GM10248 (cell line): ENCODE data around the gene RNLS.

Experiments
- CTCF ChIA-PET: fragments of 300-600 bp; sonication (Branson Sonifier 250); formaldehyde crosslinking; extraction: SDS; loops from one replicate; lab custom pipeline; 2021; ENCODE audit warnings: antibody characterized with exemption; lab: Yijun Ruan, JAX
- POLR2A ChIA-PET: fragments of 350-650 bp; sonication (Branson Sonifier 250); formaldehyde crosslinking; extraction: SDS; loops from one replicate; lab custom pipeline; 2020; ENCODE audit warnings: antibody characterized with exemption; lab: Yijun Ruan, JAX
- DNase-seq: peaks from one replicate; pipeline ENCODE4 v3.0.0; 2012; ENCODE audit errors: extremely low spot score
- CTCF ChIP-seq: IDR thresholded peaks from 2 replicates; pipeline ENCODE4 v1.5.1; 2012; ENCODE audit warnings: mild to moderate bottlenecking, low read depth; ENCODE audit errors: extremely low read depth, missing control alignments, control extremely low read depth

The RNLS gene

GRCh38 chr10:88592381-88592780 is 9.3 kb upstream of the RNLS start:
- POLR2A ChIA-PET, result no interaction called here

GRCh38 chr10:88586462-88586861 is 3.3 kb upstream of the RNLS start, which contains the start of gene LIPJ:
LIPJ (plus strand) TSS chr10:88586762; CDS start chr10:88590688, 3,926 bp downstream.
- TF ChIP-seq CTCF, result no peak
- CTCF ChIA-PET, result interaction anchor here (1.6 to 1.9 kb wide), 2 partner anchors 11 to 250 kb away, joined by 3 to 7 read pairs; no protein-coding TSS in a partner anchor
- POLR2A ChIA-PET, result no interaction called here
- DNase-seq, result no peak

More at GRCh38 chr10:88592381-88592780, 9.3 kb upstream of the RNLS start:
- no peak for TF ChIP-seq CTCF
- DNase-seq, result no peak
- CTCF ChIA-PET, result interaction anchor here (0.9 to 2.7 kb wide), 6 partner anchors 9 to 30 kb away, joined by 3 to 14 read pairs (median 4); partner anchors contain the start of gene RNLS

- ChIA-PET CTCF (interaction anchor here (0.8 to 5.8 kb wide), 28 partner anchors 9 to 765 kb away, joined by 3 to 80 read pairs (median 4); partner anchors contain the start of genes ATAD1 and LIPN), POLR2A (no interaction called here)
- no peak for TF ChIP-seq CTCF
- DNase-seq, result no peak
Observed at GRCh38 chr10:88583584-88583957, 453 bp upstream of the RNLS start.

- DNase-seq, result no peak
- ChIA-PET POLR2A (no interaction called here), CTCF (interaction anchor here (0.7 to 5.8 kb wide), 24 partner anchors 10 to 764 kb away, joined by 3 to 80 read pairs (median 5); partner anchors contain the start of gene ATAD1)
- TF ChIP-seq CTCF, result no peak
Observed at GRCh38 chr10:88582411-88582805, 710 bp downstream of the RNLS start.

GRCh38 chr10:88565072-88565471 is 18.0 kb downstream of the RNLS start:
- TF ChIP-seq CTCF, result peak; percentile 40
- peak; percentile 24 for DNase-seq
- ChIA-PET CTCF (interaction anchor here (0.6 to 7.9 kb wide), 26 partner anchors 10 to 706 kb away, joined by 3 to 90 read pairs (median 5); partner anchors contain the start of genes FAS and RNLS), POLR2A (no interaction called here)

GRCh38 chr10:88562152-88562551 is 21.0 kb downstream of the RNLS start:
- POLR2A ChIA-PET, result no interaction called here
- CTCF ChIA-PET, result interaction anchor here (1.1 to 6.4 kb wide), 5 partner anchors 10 to 371 kb away, joined by 3 to 90 read pairs (median 5); no protein-coding TSS in a partner anchor

More at GRCh38 chr10:88562152-88562551, 21.0 kb downstream of the RNLS start:
- no peak for TF ChIP-seq CTCF
- DNase-seq, result no peak
